Measurements from ENCODE around the gene ARHGAP19. TPM values are rescaled to one million over a fixed set of nuclear protein-coding genes. Genes with fewer than 3 reads are reported as not detected.
A peak's percentile ranks its signal among the peaks of the same experiment; 100 is the strongest.

The ARHGAP19 gene
- total RNA-seq, 4 donors from 2014 or later: 3.5 to 5.4 (median 4.6) TPM

DNA sequence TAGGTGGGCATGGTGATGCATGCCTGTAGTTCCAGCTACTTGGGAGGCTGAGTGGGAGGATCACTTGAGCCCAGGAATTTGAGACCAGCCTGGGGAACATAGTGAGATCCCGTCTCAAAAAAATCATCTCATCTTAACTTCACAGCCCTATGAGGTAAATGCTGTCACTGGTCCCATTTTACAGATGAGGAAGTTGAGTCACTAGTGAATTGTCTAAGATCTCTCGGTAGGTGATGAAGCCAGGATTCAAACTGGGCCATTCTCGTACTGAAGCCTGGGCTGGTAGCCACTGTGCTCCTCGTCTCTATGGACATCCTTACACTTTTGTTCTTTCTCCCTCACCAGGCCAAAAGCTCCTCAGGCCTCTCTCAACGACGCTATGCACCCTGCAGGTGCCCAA is 113.1 kb downstream of the ARHGAP19 start:
- Histone ChIP-seq H3K27ac (replicated peaks in 1 of 4) (no peak overlapping the region), H3K27me3 (peaks cover 0 to 76% (median 0%) of the 10 kb centered on the region in 4 donors), H3K9me3 (no peaks in the 10 kb centered on the region), H3K4me1 (peaks cover 0 to 10% (median 7%) of the 10 kb centered on the region in 4 donors), H3K36me3 (no peaks in the 10 kb centered on the region), H3K4me3 (peak overlapping the region in 1 of 4 donors; percentile 1)
- intact Hi-C loops (cut with DNase I): no loop called here
- no peak for DNase-seq (ENCODE audit: extremely low spot score)
- WGBS: 41% methylated on average over 6 of the region's 6 CpGs
- no peak for TF ChIP-seq POLR2AphosphoS5 (IDR thresholded peaks at IDR 0.05)
- no peak for TF ChIP-seq POLR2A (IDR thresholded peaks at IDR 0.05; ENCODE audit: low read depth)
- TF ChIP-seq, protein P1, sequence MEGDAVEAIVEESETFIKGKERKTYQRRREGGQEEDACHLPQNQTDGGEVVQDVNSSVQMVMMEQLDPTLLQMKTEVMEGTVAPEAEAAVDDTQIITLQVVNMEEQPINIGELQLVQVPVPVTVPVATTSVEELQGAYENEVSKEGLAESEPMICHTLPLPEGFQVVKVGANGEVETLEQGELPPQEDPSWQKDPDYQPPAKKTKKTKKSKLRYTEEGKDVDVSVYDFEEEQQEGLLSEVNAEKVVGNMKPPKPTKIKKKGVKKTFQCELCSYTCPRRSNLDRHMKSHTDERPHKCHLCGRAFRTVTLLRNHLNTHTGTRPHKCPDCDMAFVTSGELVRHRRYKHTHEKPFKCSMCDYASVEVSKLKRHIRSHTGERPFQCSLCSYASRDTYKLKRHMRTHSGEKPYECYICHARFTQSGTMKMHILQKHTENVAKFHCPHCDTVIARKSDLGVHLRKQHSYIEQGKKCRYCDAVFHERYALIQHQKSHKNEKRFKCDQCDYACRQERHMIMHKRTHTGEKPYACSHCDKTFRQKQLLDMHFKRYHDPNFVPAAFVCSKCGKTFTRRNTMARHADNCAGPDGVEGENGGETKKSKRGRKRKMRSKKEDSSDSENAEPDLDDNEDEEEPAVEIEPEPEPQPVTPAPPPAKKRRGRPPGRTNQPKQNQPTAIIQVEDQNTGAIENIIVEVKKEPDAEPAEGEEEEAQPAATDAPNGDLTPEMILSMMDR (IDR thresholded peaks at IDR 0.05): no peak
- TF ChIP-seq EP300 (IDR thresholded peaks at IDR 0.05): no peak

DNA sequence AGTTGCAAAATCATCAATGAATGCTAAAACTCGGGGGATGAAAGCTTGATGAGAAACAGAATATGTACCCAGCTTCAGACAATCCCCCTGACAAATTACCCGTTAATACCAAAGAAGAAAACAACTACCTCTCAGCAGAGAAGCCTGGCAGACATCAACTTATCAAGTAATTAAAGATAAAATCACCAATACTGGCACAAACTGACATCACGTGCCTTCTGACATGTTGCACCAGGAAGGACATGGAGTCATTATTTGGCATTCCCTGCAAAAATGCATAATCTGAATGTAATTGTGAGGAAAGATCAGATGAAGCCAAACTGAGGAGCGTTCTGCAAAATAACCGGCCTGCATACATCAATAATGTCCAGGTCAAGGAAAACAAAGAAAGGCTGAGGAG is 114.4 kb downstream of the ARHGAP19 start:
- 60% methylated on average over 5 of the region's 5 CpGs for WGBS
- intact Hi-C loops (cut with DNase I): no loop called here
- DNase-seq (ENCODE audit: extremely low spot score): no peak
- no peak overlapping the region for H3K4me3 ChIP-seq
- TF ChIP-seq POLR2A (IDR thresholded peaks at IDR 0.05; ENCODE audit: low read depth): no peak
- TF ChIP-seq EP300 (IDR thresholded peaks at IDR 0.05): no peak
- TF ChIP-seq, protein P1 (IDR thresholded peaks at IDR 0.05): no peak
- TF ChIP-seq POLR2AphosphoS5 (IDR thresholded peaks at IDR 0.05): no peak
- peaks cover 0 to 66% (median 0%) of the 10 kb centered on the region in 4 donors for H3K27me3 ChIP-seq
- no peaks in the 10 kb centered on the region for H3K36me3 ChIP-seq
- no peaks in the 10 kb centered on the region for H3K9me3 ChIP-seq
- H3K4me1 ChIP-seq: peaks cover 0 to 10% (median 7%) of the 10 kb centered on the region in 4 donors
- no peak overlapping the region for H3K27ac ChIP-seq (replicated peaks in 1 of 4)

GRCh38 chr10:97176226-97176625 is 116.2 kb downstream of the ARHGAP19 start:
- H3K36me3 ChIP-seq: no peaks in the 10 kb centered on the region
- H3K4me3 ChIP-seq: no peak overlapping the region
- H3K27ac ChIP-seq (replicated peaks in 1 of 4): no peak overlapping the region
- TF ChIP-seq, protein P1 (IDR thresholded peaks at IDR 0.05): no peak
- TF ChIP-seq EP300 (IDR thresholded peaks at IDR 0.05) (no peak), POLR2AphosphoS5 (IDR thresholded peaks at IDR 0.05) (no peak)
- intact Hi-C loops (cut with DNase I): no loop called here
- H3K9me3 ChIP-seq: no peaks in the 10 kb centered on the region
- 70% methylated on average over 5 of the region's 5 CpGs for WGBS
- peaks cover 0 to 59% (median 0%) of the 10 kb centered on the region in 4 donors for H3K27me3 ChIP-seq
- no peak for DNase-seq (ENCODE audit: extremely low spot score)
- H3K4me1 ChIP-seq: peaks cover 0 to 10% (median 7%) of the 10 kb centered on the region in 4 donors

DNA sequence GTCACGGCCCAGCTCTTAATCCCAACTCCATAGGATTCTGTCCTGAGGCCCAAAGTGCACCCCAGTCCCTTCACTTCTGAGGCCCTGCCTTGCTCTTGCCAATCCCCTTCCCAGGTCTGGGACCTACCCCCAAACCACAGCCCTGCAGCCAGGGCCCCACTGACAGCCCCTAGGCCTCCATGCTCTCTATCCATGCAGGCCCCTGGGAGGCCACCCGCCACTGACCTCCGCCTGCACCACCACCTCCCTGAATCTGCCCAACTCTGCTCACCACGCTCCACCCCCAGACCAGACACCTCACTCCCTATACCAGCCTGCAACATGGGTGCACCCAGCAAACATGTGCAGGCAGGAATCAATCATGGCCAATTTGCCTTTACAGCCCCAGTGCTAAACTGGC is 116.9 kb downstream of the ARHGAP19 start:
- 98% methylated on average over 4 of the region's 4 CpGs for WGBS
- DNase-seq (ENCODE audit: extremely low spot score): no peak
- Histone ChIP-seq H3K4me1 (peaks cover 0 to 10% (median 7%) of the 10 kb centered on the region in 4 donors), H3K36me3 (no peaks in the 10 kb centered on the region), H3K27ac (replicated peaks in 1 of 4) (no peak overlapping the region), H3K4me3 (no peak overlapping the region), H3K9me3 (no peaks in the 10 kb centered on the region), H3K27me3 (peaks cover 0 to 53% (median 0%) of the 10 kb centered on the region in 4 donors)
- intact Hi-C loops (cut with DNase I): no loop called here
- TF ChIP-seq, protein P1 (IDR thresholded peaks at IDR 0.05): no peak
- TF ChIP-seq EP300 (IDR thresholded peaks at IDR 0.05) (no peak), POLR2AphosphoS5 (IDR thresholded peaks at IDR 0.05) (no peak), POLR2A (IDR thresholded peaks at IDR 0.05; ENCODE audit: low read depth) (no peak)

DNA sequence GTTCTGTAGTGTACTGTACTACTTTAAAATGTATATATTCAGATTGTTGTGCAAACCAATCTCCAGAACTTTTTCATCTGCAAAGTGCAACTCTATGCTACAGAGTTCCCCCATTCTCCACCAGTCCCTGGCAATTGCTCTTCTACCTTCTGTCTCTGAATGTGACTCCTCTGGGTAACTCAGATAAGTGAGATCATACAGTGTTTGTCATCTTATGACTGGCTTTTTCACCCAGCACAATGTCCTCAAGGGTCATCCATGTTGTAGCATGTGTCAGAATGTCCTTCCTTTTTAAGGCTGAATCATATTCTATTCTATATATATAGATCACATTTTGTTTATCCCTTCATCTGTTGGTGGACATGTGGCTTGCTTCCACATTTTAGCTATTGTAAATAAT is 117.5 kb downstream of the ARHGAP19 start:
- Histone ChIP-seq H3K9me3 (no peaks in the 10 kb centered on the region), H3K4me3 (no peak overlapping the region), H3K36me3 (no peaks in the 10 kb centered on the region), H3K4me1 (peaks cover 1 to 9% (median 6%) of the 10 kb centered on the region in 4 donors), H3K27ac (replicated peaks in 1 of 4) (no peak overlapping the region), H3K27me3 (peaks cover 0 to 46% (median 0%) of the 10 kb centered on the region in 4 donors)
- no peak for TF ChIP-seq POLR2AphosphoS5 (IDR thresholded peaks at IDR 0.05)
- TF ChIP-seq EP300 (IDR thresholded peaks at IDR 0.05): no peak
- intact Hi-C loops (cut with DNase I): no loop called here
- no peak for DNase-seq (ENCODE audit: extremely low spot score)

All from esophagus muscularis mucosa (tissue), 4 donors.